ENCODE results near the gene ATG9B.

- TF ChIP-seq POLR2AphosphoS5 (IDR thresholded peaks at IDR 0.05) (no peak), CTCF (IDR thresholded peaks at IDR 0.05) (no peak)
These were observed 24.7 kb upstream of the ATG9B start for GRCh38 chr7:151048911-151049463.

All from esophagus muscularis mucosa (tissue), 3 donors.